Neuronal stem cell (in vitro differentiated cells): Measurements from ENCODE around the gene ZNF579.
A peak's percentile ranks its signal among the peaks of the same experiment; 100 is the strongest.

Experiments
- DNase-seq: peaks from one replicate; pipeline ENCODE4 v3.0.0-alpha.2; 2013; ENCODE audit warnings: low spot score
- H2AFZ ChIP-seq: one replicate; pipeline ENCODE4 v1.6.1; 2013; ENCODE audit warnings: mild to moderate bottlenecking, low read length, inconsistent platforms
- H2AK5ac ChIP-seq: 2 replicates; pipeline ENCODE4 v1.6.1; 2013; ENCODE audit warnings: low read depth, mild to moderate bottlenecking, inconsistent platforms, low read length, moderate library complexity, mixed read lengths
- H2BK120ac ChIP-seq: 2 replicates; pipeline ENCODE4 v1.6.1; 2013; ENCODE audit warnings: low read depth, mild to moderate bottlenecking, inconsistent platforms, low read length, moderate library complexity, mixed read lengths
- H2BK12ac ChIP-seq: one replicate; pipeline ENCODE4 v1.6.1; 2013; ENCODE audit warnings: low read length, inconsistent platforms
- H2BK15ac ChIP-seq: 2 replicates; pipeline ENCODE4 v1.6.1; 2013; ENCODE audit warnings: mild to moderate bottlenecking, low read length, inconsistent platforms, mixed read lengths
- H2BK5ac ChIP-seq: one replicate; pipeline ENCODE4 v1.6.1; 2013; ENCODE audit warnings: inconsistent platforms, mild to moderate bottlenecking, low read length, moderate library complexity
- H3K14ac ChIP-seq: one replicate; pipeline ENCODE4 v1.6.1; 2013; ENCODE audit warnings: low read length, inconsistent platforms
- H3K18ac ChIP-seq: 2 replicates; pipeline ENCODE4 v1.6.1; 2013; ENCODE audit warnings: low read length, inconsistent platforms
- H3K23ac ChIP-seq: 2 replicates; pipeline ENCODE4 v1.6.1; 2013; ENCODE audit warnings: low read depth, mild to moderate bottlenecking, mixed read lengths, low read length, inconsistent platforms; ENCODE audit not compliant: poor library complexity
- H3K27ac ChIP-seq: replicated peaks from 3 replicates; pipeline ENCODE4 v1.5.1; 2013; ENCODE audit warnings: low read length, inconsistent platforms
- H3K27me3 ChIP-seq, 3 experiments: 2 replicates each; pipeline ENCODE4 v1.6.1; 2013; ENCODE audit warnings: low read length in 3 of 3, mild to moderate bottlenecking in 2 of 3, inconsistent platforms in 1 of 3, low read depth in 1 of 3, mixed read lengths in 1 of 3, moderate library complexity in 1 of 3; ENCODE audit not compliant: control insufficient read depth in 3 of 3, insufficient read depth in 3 of 3
- H3K36me3 ChIP-seq, 2 donors: replicated peaks in 1 of 2; 2 replicates each; pipeline ENCODE4 v1.6.1; 2013; ENCODE audit warnings: low read length in 2 of 2; ENCODE audit not compliant: control insufficient read depth in 2 of 2, insufficient read depth in 2 of 2
- H3K4ac ChIP-seq: 2 replicates; pipeline ENCODE4 v1.6.1; 2013; ENCODE audit warnings: inconsistent platforms, mild to moderate bottlenecking, low read length, moderate library complexity
- H3K4me1 ChIP-seq, 2 donors: 1 replicate in 1 of 2; 2 replicates in 1 of 2; pipeline ENCODE4 v1.6.1; 2013; ENCODE audit warnings: low read length in 2 of 2, low read depth in 1 of 2; ENCODE audit not compliant: control insufficient read depth in 2 of 2, insufficient read depth in 1 of 2
- H3K4me2 ChIP-seq: one replicate; pipeline ENCODE4 v1.6.1; 2013; ENCODE audit warnings: mild to moderate bottlenecking, low read length, inconsistent platforms; ENCODE audit not compliant: insufficient read depth, poor library complexity, severe bottlenecking
- H3K4me3 ChIP-seq, 2 donors: 2 replicates each; pipeline ENCODE4 v1.5.1; 2013; ENCODE audit warnings: low read length in 2 of 2, mild to moderate bottlenecking in 2 of 2, inconsistent platforms in 1 of 2, moderate library complexity in 1 of 2
- H3K79me1 ChIP-seq: one replicate; pipeline ENCODE4 v1.6.1; 2013; ENCODE audit warnings: low read depth, mild to moderate bottlenecking, inconsistent platforms, low read length, moderate library complexity
- H3K9ac ChIP-seq: one replicate; pipeline ENCODE4 v1.6.1; 2013; ENCODE audit warnings: mild to moderate bottlenecking, low read depth, low read length, inconsistent platforms; ENCODE audit not compliant: poor library complexity
- H3K9me3 ChIP-seq, 2 donors: replicated peaks in 1 of 2; 2 replicates each; pipeline versions ENCODE3 to v1.6.1; 2013; ENCODE audit warnings: low read length in 2 of 2, mild to moderate bottlenecking in 2 of 2, inconsistent platforms in 1 of 2, low read depth in 1 of 2, mixed read lengths in 1 of 2, moderate library complexity in 1 of 2; ENCODE audit not compliant: control insufficient read depth in 2 of 2, insufficient read depth in 1 of 2
- H4K8ac ChIP-seq: one replicate; pipeline ENCODE4 v1.6.1; 2013; ENCODE audit warnings: low read depth, mild to moderate bottlenecking, inconsistent platforms, low read length, moderate library complexity
- H4K91ac ChIP-seq: one replicate; pipeline ENCODE4 v1.6.1; 2013; ENCODE audit warnings: low read length, low read depth, mild to moderate bottlenecking, inconsistent platforms; ENCODE audit not compliant: poor library complexity
- WGBS, 2 donors: extraction: QIAGEN DNeasy Blood & Tissue Kit; methylation state at CpG; one replicate each; pipeline ENCODE4 v1.1.7; 2013; ENCODE audit warnings: missing lambda C conversion rate in 2 of 2, mixed read lengths in 1 of 2; ENCODE audit not compliant: insufficient read length in 2 of 2, insufficient replicate concordance in 1 of 2; ENCODE audit errors: extremely low coverage in 2 of 2; 5-methylcytosine and 5-hydroxymethylcytosine counted together

Gene ZNF579

GRCh38 chr19:55540619-55541018, 40.0 kb downstream of the ZNF579 start:
- Histone ChIP-seq H3K9me3 (peaks cover 0 to 3% of the 10 kb centered on the region in 2 donors), H4K91ac (no peak overlapping the region), H3K27ac (no peak overlapping the region), H3K4me1 (peaks cover 19 to 27% of the 10 kb centered on the region in 2 donors), H2BK5ac (peak overlapping the region; percentile 17), H3K23ac (peak overlapping the region; percentile 48), H3K36me3 (no peaks in the 10 kb centered on the region), H3K9ac (no peak overlapping the region), H2BK120ac (no peak overlapping the region), H3K4ac (no peak overlapping the region), H3K79me1 (peaks cover 4% of the 10 kb centered on the region), H2AFZ (no peak overlapping the region), H3K27me3 (no peaks in the 10 kb centered on the region), H3K14ac (no peak overlapping the region), H2BK12ac (peak overlapping the region; percentile 31), H3K18ac (peak overlapping the region; percentile 58), H2BK15ac (peak overlapping the region; percentile 39), H3K4me3 (no peak overlapping the region), H4K8ac (no peak overlapping the region), H2AK5ac (peak overlapping the region; percentile 95), H3K4me2 (no peak overlapping the region)
- WGBS, 2 donors = no CpG with 5 or more reads among the region's 10 CpGs
- DNase-seq = no peak

- Histone ChIP-seq H3K9me3 (peaks cover 0 to 3% of the 10 kb centered on the region in 2 donors), H3K79me1 (peaks cover 4% of the 10 kb centered on the region), H3K23ac (peak overlapping the region; percentile 22), H2AK5ac (peak overlapping the region; percentile 53), H3K4ac (no peak overlapping the region), H3K27me3 (no peaks in the 10 kb centered on the region), H2BK15ac (peak overlapping the region; percentile 17), H2BK120ac (no peak overlapping the region), H3K36me3 (no peaks in the 10 kb centered on the region), H3K27ac (peak overlapping the region; percentile 39), H3K18ac (peak overlapping the region; percentile 86), H4K91ac (peak overlapping the region; percentile 19), H3K4me3 (peak overlapping the region in 1 of 2 donors; percentile 38), H2AFZ (no peak overlapping the region), H3K14ac (peak overlapping the region; percentile 94), H3K4me1 (peaks cover 14 to 18% of the 10 kb centered on the region in 2 donors), H4K8ac (no peak overlapping the region), H3K4me2 (no peak overlapping the region), H2BK12ac (peak overlapping the region; percentile 73), H3K9ac (no peak overlapping the region), H2BK5ac (no peak overlapping the region)
- DNase-seq = no peak
- no CpG with 5 or more reads among the region's 33 CpGs for WGBS, 2 donors
These were observed 41.3 kb downstream of the ZNF579 start for GRCh38 chr19:55539090-55539984.

GRCh38 chr19:55538132-55538531, 42.5 kb downstream of the ZNF579 start:
- H2BK5ac ChIP-seq = peak overlapping the region; percentile 53
- H3K27ac ChIP-seq = peak overlapping the region; percentile 73
- H2BK12ac ChIP-seq = no peak overlapping the region
- peaks cover 0 to 3% of the 10 kb centered on the region in 2 donors for H3K9me3 ChIP-seq
- peak overlapping the region; percentile 96 for H2BK15ac ChIP-seq
- H3K4me3 ChIP-seq = no peak overlapping the region
- no peak overlapping the region for H3K14ac ChIP-seq
- no peaks in the 10 kb centered on the region for H3K27me3 ChIP-seq
- H3K4me2 ChIP-seq = no peak overlapping the region
- no peak overlapping the region for H3K9ac ChIP-seq
- peaks cover 4% of the 10 kb centered on the region for H3K79me1 ChIP-seq
- H3K18ac ChIP-seq = peak overlapping the region; percentile 89
- DNase-seq = no peak
- H2BK120ac ChIP-seq = peak overlapping the region; percentile 67
- H4K91ac ChIP-seq = peak overlapping the region; percentile 53
- H3K4ac ChIP-seq = no peak overlapping the region
- H3K23ac ChIP-seq = no peak overlapping the region
- H2AK5ac ChIP-seq = peak overlapping the region; percentile 81
- H3K4me1 ChIP-seq = peaks cover 14 to 18% of the 10 kb centered on the region in 2 donors
- peak overlapping the region; percentile 84 for H2AFZ ChIP-seq
- no CpG with 5 or more reads among the region's 5 CpGs for WGBS, 2 donors
- no peak overlapping the region for H4K8ac ChIP-seq
- H3K36me3 ChIP-seq = no peaks in the 10 kb centered on the region

GRCh38 chr19:55537741-55538111, 42.9 kb downstream of the ZNF579 start:
- Histone ChIP-seq H4K8ac (no peak overlapping the region), H4K91ac (peak overlapping the region; percentile 53), H3K4ac (no peak overlapping the region), H3K4me3 (no peak overlapping the region), H3K79me1 (peaks cover 4% of the 10 kb centered on the region), H3K14ac (no peak overlapping the region), H3K27ac (peak overlapping the region; percentile 73), H3K36me3 (no peaks in the 10 kb centered on the region), H3K18ac (peak overlapping the region; percentile 20), H2AK5ac (peak overlapping the region; percentile 81), H3K4me2 (peak overlapping the region; percentile 14), H2AFZ (peak overlapping the region; percentile 84), H2BK12ac (no peak overlapping the region), H3K4me1 (peaks cover 14 to 18% of the 10 kb centered on the region in 2 donors), H2BK5ac (peak overlapping the region; percentile 53), H2BK120ac (peak overlapping the region; percentile 67), H3K27me3 (no peaks in the 10 kb centered on the region), H3K9ac (no peak overlapping the region), H3K9me3 (peaks cover 0 to 3% of the 10 kb centered on the region in 2 donors), H2BK15ac (peak overlapping the region; percentile 96), H3K23ac (no peak overlapping the region)
- DNase-seq = no peak
- no CpG with 5 or more reads among the region's 5 CpGs for WGBS, 2 donors
